ENCODE measurements around the gene F2RL3.

- TF ChIP-seq, protein P1, sequence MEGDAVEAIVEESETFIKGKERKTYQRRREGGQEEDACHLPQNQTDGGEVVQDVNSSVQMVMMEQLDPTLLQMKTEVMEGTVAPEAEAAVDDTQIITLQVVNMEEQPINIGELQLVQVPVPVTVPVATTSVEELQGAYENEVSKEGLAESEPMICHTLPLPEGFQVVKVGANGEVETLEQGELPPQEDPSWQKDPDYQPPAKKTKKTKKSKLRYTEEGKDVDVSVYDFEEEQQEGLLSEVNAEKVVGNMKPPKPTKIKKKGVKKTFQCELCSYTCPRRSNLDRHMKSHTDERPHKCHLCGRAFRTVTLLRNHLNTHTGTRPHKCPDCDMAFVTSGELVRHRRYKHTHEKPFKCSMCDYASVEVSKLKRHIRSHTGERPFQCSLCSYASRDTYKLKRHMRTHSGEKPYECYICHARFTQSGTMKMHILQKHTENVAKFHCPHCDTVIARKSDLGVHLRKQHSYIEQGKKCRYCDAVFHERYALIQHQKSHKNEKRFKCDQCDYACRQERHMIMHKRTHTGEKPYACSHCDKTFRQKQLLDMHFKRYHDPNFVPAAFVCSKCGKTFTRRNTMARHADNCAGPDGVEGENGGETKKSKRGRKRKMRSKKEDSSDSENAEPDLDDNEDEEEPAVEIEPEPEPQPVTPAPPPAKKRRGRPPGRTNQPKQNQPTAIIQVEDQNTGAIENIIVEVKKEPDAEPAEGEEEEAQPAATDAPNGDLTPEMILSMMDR (optimal IDR thresholded peaks at IDR 0.05 in 1 of 3, IDR thresholded peaks at IDR 0.05 in 1 of 3, conservative IDR thresholded peaks at IDR 0.05 in 1 of 3; ENCODE audit: extremely low read depth in 1 of 3, insufficient read depth in 2 of 3, low read length in 3 of 3) = no peak
- TF ChIP-seq EZH2 (IDR thresholded peaks at IDR 0.05; ENCODE audit: low read length) = no peak
Measured at GRCh38 chr19:16885166-16885565, 3.6 kb upstream of the F2RL3 start.

Data from keratinocyte (primary cell).